Panc1 (cell line): Measurements from ENCODE around the gene WDR7. TPM values are rescaled to one million over a fixed set of nuclear protein-coding genes. Genes with fewer than 3 reads are reported as not detected.
A peak's percentile ranks its signal among the peaks of the same experiment; 100 is the strongest.

Experiments used
- ATAC-seq: fragments of 200-7000 bp; cut with Tn5 transposase; 2 replicates; pipeline ENCODE4 v1.9.1; 2020; ENCODE audit warnings: mild to moderate bottlenecking, moderate library complexity
- BruUV-seq: library from RNA; stranded (reverse); fragments of 400-500 nt; replicated peaks from 2 replicates; lab custom pipeline; 2021; lab: Mats Ljungman, UMichigan
- CTCF ChIA-PET: fragments of 300-600 bp; sonication (Branson Sonifier 250); formaldehyde crosslinking; loops from one replicate; lab custom pipeline; 2022; ENCODE audit warnings: antibody characterized with exemption; lab: Charles Lee
- POLR2A ChIA-PET: fragments of 300-600 bp; sonication (Branson Sonifier 250); formaldehyde crosslinking; loops from one replicate; lab custom pipeline; 2022; ENCODE audit warnings: antibody characterized with exemption; lab: Charles Lee
- DNase-seq: peaks from one replicate; pipeline ENCODE4 v3.0.0-alpha.2; 2010; ENCODE audit warnings: low read depth, low spot score
- H3K27ac ChIP-seq: 2 replicates; pipeline ENCODE4 v1.5.1; 2011; ENCODE audit warnings: mild to moderate bottlenecking, low read length, inconsistent platforms
- H3K27me3 ChIP-seq: fragments of 200-500 bp; sonication (Bioruptor generic); 2 replicates; pipeline ENCODE4 v1.6.0; 2014; ENCODE audit warnings: low read length, inconsistent platforms; ENCODE audit not compliant: control insufficient read depth, insufficient read depth
- H3K36me3 ChIP-seq: fragments of 200-500 bp; sonication (Bioruptor generic); 2 replicates; pipeline ENCODE4 v1.5.1; 2014; ENCODE audit warnings: inconsistent platforms, mild to moderate bottlenecking, low read length, moderate library complexity; ENCODE audit not compliant: control insufficient read depth, insufficient read depth
- H3K4me1 ChIP-seq: 2 replicates; pipeline ENCODE4 v1.5.1; 2011; ENCODE audit warnings: inconsistent platforms, mild to moderate bottlenecking, low read length, moderate library complexity; ENCODE audit not compliant: control insufficient read depth, insufficient read depth
- H3K4me3 ChIP-seq, 2 experiments: 2 replicates each; pipeline ENCODE4 v1.5.1; 2011 to 2012; ENCODE audit warnings: low read depth in 2 of 2, low read length in 2 of 2, mild to moderate bottlenecking in 2 of 2, inconsistent platforms in 1 of 2, moderate library complexity in 1 of 2
- H3K9me3 ChIP-seq: fragments of 200-500 bp; sonication (Bioruptor generic); 2 replicates; pipeline ENCODE4 v1.5.1; 2014; ENCODE audit warnings: low read depth, mild to moderate bottlenecking, inconsistent platforms, low read length, moderate library complexity; ENCODE audit not compliant: control insufficient read depth, insufficient read depth
- POLR2AphosphoS5 ChIP-seq: IDR thresholded peaks from 2 replicates; pipeline ENCODE4 v1.6.1; 2012; ENCODE audit warnings: mild to moderate bottlenecking, low read depth, low read length, moderate library complexity
- SIN3A ChIP-seq: IDR thresholded peaks from 2 replicates; pipeline ENCODE4 v1.6.1; 2012; ENCODE audit warnings: low read depth, mild to moderate bottlenecking, low read length, moderate library complexity, borderline replicate concordance; ENCODE audit not compliant: insufficient read depth
- TCF7L2 ChIP-seq: IDR thresholded peaks from 2 replicates; pipeline ENCODE4 v1.6.1; 2011; ENCODE audit warnings: mild to moderate bottlenecking, low read depth, low read length, inconsistent platforms
- in situ Hi-C: cut with HindIII; loops from 2 replicates; pipeline ENCODE4 v1.10.0; 2016; ENCODE audit warnings: low sequenced_read_pairs, low pct_unique_long_range_greater_than_20kb
- intact Hi-C: fragments of 100-400 bp; cut with micrococcal nuclease; formaldehyde crosslinking; loops from one replicate; pipeline ENCODE4 v1.10.0; 2022; ENCODE audit not compliant: unreplicated experiment
- total RNA-seq: library from RNA; stranded (reverse); gene quantifications from one replicate; pipeline ENCODE4 v1.2.1, GENCODE V29; 2021; ENCODE audit not compliant: unreplicated experiment
- TF ChIP-seq, protein P1 (sequence below): fragments of 450-650 bp; IDR thresholded peaks from 2 replicates; pipeline ENCODE4 v1.5.1; 2017; ENCODE audit warnings: mild to moderate bottlenecking
- TF ChIP-seq, protein P2 (sequence below), 2 experiments: IDR thresholded peaks; 2 replicates each; pipeline ENCODE4 v1.6.1; 2011 to 2012; ENCODE audit warnings: low read depth in 2 of 2, control low read depth in 1 of 2, low read length in 1 of 2, mild to moderate bottlenecking in 1 of 2, moderate library complexity in 1 of 2; ENCODE audit not compliant: insufficient read depth in 1 of 2

The WDR7 gene
- total RNA-seq, 1 experiment from 2014 or later = 12.3 TPM

DNA sequence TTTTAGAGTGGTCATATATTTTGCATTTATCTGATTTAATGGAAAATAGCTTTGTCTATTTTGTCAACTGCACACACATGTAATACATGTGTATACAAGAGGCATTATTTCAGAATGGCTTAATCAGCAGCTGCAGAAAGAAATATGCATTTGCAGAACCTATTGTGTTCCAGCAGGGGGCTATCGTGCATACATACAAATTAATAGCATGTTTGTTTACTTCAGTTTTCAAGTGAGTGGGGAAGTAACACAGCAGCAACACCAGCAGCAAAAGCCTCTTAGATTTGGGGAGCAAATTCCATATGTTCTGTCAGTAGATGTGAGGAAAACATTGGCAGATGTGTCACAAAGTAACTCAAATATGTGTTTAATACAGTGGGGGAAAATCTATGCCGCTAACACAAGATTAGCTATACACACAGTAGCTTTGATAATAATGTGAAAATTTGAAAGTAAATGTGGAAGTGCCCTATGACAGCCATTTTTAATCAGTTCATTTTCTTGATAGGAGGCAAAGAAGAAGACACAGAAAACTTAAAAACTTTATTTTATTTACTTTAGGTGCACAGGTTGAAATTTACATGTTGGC is 218.1 kb downstream of the WDR7 start:
- Histone ChIP-seq H3K27me3 (no peaks in the 10 kb centered on the region), H3K4me3 (no peak overlapping the region), H3K9me3 (no peaks in the 10 kb centered on the region), H3K36me3 (no peaks in the 10 kb centered on the region), H3K4me1 (no peaks in the 10 kb centered on the region), H3K27ac (no peak overlapping the region)
- BruUV-seq = no TSS peak
- DNase-seq (peak; percentile 36), ATAC-seq (no peak)
- ChIA-PET POLR2A (no interaction called here), CTCF (interaction anchor here (1.3 to 1.8 kb wide), 2 partner anchors 12 to 569 kb away, joined by 6 to 11 read pairs; no protein-coding TSS in a partner anchor)
- intact Hi-C loops (loop anchor here (5.0 kb wide), 1 partner anchor 568 kb away; the partner anchor contains the start of gene ONECUT2), in situ Hi-C loops (no loop called here)
- TF ChIP-seq SIN3A (no peak), POLR2AphosphoS5 (no peak), TCF7L2 (no peak)
- TF ChIP-seq, protein P1, sequence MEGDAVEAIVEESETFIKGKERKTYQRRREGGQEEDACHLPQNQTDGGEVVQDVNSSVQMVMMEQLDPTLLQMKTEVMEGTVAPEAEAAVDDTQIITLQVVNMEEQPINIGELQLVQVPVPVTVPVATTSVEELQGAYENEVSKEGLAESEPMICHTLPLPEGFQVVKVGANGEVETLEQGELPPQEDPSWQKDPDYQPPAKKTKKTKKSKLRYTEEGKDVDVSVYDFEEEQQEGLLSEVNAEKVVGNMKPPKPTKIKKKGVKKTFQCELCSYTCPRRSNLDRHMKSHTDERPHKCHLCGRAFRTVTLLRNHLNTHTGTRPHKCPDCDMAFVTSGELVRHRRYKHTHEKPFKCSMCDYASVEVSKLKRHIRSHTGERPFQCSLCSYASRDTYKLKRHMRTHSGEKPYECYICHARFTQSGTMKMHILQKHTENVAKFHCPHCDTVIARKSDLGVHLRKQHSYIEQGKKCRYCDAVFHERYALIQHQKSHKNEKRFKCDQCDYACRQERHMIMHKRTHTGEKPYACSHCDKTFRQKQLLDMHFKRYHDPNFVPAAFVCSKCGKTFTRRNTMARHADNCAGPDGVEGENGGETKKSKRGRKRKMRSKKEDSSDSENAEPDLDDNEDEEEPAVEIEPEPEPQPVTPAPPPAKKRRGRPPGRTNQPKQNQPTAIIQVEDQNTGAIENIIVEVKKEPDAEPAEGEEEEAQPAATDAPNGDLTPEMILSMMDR = peak; percentile 63; the same call in 1 of the 2 replicates
- TF ChIP-seq, protein P2, sequence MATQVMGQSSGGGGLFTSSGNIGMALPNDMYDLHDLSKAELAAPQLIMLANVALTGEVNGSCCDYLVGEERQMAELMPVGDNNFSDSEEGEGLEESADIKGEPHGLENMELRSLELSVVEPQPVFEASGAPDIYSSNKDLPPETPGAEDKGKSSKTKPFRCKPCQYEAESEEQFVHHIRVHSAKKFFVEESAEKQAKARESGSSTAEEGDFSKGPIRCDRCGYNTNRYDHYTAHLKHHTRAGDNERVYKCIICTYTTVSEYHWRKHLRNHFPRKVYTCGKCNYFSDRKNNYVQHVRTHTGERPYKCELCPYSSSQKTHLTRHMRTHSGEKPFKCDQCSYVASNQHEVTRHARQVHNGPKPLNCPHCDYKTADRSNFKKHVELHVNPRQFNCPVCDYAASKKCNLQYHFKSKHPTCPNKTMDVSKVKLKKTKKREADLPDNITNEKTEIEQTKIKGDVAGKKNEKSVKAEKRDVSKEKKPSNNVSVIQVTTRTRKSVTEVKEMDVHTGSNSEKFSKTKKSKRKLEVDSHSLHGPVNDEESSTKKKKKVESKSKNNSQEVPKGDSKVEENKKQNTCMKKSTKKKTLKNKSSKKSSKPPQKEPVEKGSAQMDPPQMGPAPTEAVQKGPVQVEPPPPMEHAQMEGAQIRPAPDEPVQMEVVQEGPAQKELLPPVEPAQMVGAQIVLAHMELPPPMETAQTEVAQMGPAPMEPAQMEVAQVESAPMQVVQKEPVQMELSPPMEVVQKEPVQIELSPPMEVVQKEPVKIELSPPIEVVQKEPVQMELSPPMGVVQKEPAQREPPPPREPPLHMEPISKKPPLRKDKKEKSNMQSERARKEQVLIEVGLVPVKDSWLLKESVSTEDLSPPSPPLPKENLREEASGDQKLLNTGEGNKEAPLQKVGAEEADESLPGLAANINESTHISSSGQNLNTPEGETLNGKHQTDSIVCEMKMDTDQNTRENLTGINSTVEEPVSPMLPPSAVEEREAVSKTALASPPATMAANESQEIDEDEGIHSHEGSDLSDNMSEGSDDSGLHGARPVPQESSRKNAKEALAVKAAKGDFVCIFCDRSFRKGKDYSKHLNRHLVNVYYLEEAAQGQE (IDR thresholded peaks at IDR 0.05; ENCODE audit: insufficient read depth in 1 of 2, low read depth in 2 of 2, low read length in 1 of 2) = no peak

DNA sequence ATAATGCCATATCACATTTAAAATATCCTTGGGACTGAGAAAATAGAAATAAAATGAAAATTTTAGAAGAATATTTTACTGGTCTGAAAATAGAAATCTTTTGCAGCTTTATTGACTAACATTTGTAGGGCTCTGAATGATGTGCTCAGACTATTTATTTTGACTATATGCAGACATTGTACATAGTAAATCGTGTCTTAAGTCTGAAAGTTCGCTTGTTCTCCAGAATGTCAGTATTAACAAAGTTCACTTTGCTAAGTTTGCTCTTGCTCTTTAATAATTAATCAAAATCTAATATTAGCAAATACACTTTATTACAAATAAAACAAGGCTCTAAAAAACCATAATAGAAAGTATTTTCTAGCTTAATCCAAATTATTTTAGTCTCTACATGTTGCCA is 219.8 kb downstream of the WDR7 start:
- intact Hi-C loops = no loop called here
- no peak for DNase-seq
- H3K36me3 ChIP-seq = no peaks in the 10 kb centered on the region
- TF ChIP-seq POLR2AphosphoS5 (no peak), SIN3A (no peak), TCF7L2 (no peak)
- TF ChIP-seq, protein P1 = no peak
- TF ChIP-seq, protein P2 (IDR thresholded peaks at IDR 0.05; ENCODE audit: insufficient read depth in 1 of 2, low read depth in 2 of 2, low read length in 1 of 2) = no peak
- POLR2A ChIA-PET = no interaction called here
- in situ Hi-C loops = no loop called here
- H3K4me1 ChIP-seq = no peaks in the 10 kb centered on the region
- H3K27me3 ChIP-seq = no peaks in the 10 kb centered on the region
- ATAC-seq = no peak
- H3K4me3 ChIP-seq = no peak overlapping the region
- BruUV-seq = no TSS peak
- no peak overlapping the region for H3K27ac ChIP-seq
- CTCF ChIA-PET = no interaction called here
- no peaks in the 10 kb centered on the region for H3K9me3 ChIP-seq
